GM10266 (cell line): ENCODE results near the gene GOLGA5.
A peak's percentile ranks its signal among the peaks of the same experiment; 100 is the strongest.
"Not testable (repeated sequence)": the region's sequence is repeated elsewhere in the genome, so short reads cannot be mapped to it uniquely, and the experiment has no call there.

Experiments
- DNase-seq: peaks from one replicate; pipeline ENCODE4 v3.0.0; 2012; ENCODE audit errors: extremely low spot score
- CTCF ChIP-seq: IDR thresholded peaks from 2 replicates; pipeline ENCODE4 v1.5.1; 2012; ENCODE audit warnings: mild to moderate bottlenecking, low read depth; ENCODE audit not compliant: control insufficient read depth, insufficient read depth; ENCODE audit errors: missing control alignments

Gene GOLGA5

GRCh38 chr14:92768795-92769194 is 25.3 kb upstream of the GOLGA5 start:
- no peak for DNase-seq
- TF ChIP-seq CTCF, result no peak

- no peak for TF ChIP-seq CTCF
- no peak for DNase-seq
Observed at GRCh38 chr14:92770484-92770883, 23.6 kb upstream of the GOLGA5 start.

DNA sequence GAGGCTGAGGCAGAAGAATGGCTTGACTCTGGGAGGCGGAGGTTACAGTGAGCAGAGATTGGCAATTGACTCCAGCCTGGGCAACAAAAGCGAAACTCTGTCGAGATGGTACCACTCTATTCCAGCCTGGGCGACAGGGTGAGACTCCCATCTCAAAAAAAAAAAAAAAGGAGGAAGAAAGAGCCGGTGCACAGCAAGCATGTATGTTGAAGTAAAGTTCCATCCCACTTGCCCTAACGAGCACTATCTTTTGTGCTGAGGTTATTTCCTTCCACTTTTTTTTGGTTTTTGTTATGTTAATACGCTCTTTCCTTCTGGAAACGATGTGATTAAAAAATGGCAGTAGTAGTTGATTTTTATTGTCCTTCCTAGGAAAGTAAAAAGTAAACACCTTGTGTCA is 19.5 kb upstream of the GOLGA5 start:
- no peak for TF ChIP-seq CTCF
- no peak for DNase-seq

- DNase-seq, result peak; percentile 37
Observed at GRCh38 chr14:92775292-92775691, 18.8 kb upstream of the GOLGA5 start.

DNA sequence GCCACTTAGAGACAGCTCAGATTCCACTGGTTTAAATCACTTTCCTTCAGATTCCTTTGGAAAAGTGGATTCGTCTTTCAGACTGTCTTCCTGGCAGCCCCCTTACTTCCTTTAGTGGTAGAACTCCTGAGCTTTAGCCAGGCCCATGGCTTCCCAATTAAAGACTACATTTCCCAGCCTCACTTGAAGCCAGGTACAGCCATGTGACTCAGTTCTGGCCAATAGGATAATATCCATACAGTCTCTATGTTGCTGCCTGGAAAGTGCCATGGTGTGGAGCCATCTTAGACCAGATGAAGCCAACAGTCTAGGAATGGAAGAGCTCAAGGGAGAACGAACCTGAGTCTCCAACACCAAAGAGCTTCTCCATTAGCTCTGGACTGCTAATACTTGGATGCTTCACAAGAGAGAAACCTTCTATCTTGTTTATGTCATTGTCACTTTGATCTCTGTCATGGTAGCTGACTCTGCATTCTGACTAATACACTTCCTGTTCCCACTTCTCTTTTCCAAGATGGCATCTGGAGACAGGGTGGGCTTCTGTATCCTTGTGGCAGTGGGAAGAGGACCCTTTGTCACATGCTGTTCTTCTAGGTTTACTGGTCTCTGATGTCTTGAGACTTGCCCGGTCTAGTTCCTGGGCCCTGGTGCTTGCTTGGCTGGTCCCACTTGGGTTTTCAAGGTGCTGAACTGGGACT is 15.1 kb upstream of the GOLGA5 start:
- not testable (repeated sequence) for DNase-seq

DNA sequence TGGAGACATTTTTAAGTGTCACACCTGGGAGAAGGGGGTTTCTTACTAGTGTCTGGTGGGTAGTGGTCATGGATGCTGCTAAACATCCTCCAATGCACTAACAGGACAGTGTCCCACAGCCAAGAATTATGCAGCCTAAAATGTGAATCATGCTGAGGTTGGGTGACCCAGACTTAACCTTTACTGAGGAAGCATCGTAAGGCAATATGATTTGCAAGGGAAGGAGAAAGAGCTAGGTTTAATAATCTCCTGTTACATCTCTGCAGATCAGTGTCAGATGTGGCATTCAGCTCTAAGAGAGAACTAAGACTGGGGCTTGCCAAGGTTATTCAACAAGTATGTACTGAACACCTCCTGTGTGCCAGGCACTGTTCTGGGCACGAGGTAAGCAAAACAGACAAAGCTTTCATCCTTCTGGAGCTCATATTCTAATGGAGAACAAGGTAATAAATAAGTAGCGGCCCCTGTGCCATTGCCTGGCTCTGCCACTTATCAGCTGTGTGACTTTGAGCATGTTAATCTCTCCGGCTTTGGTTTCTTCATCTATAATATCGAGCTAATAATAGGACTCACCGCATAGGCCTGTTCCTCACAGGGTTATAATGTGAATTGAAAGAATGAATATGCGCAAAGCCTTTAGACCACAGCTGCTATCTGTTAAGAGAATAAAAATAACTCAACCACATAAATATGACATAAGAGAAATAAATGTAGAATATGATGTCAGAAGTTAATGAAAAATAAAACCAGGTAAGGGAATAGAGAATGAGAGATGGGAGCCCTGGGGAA is 13.5 kb upstream of the GOLGA5 start:
- DNase-seq, result no peak
- TF ChIP-seq CTCF, result no peak

DNA sequence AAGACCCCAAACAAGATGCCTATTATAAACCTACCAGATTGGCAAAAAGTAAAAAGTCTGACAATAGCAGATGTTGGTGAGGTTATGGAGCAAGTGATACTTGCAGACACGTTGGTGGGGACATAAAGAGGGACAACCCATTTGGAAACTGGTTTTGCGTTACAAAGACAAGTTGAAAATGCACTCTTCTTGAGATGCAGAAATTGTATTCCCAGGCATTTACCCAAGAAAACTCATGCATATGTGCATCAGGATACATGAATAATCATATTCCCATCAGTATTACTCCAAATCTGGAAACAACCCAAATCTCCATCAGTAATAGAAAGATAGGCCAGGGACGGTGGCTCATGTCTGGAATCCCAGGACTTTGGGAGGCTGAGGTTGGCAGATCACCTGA is 12.8 kb upstream of the GOLGA5 start:
- TF ChIP-seq CTCF, result no peak
- DNase-seq, result no peak

DNA sequence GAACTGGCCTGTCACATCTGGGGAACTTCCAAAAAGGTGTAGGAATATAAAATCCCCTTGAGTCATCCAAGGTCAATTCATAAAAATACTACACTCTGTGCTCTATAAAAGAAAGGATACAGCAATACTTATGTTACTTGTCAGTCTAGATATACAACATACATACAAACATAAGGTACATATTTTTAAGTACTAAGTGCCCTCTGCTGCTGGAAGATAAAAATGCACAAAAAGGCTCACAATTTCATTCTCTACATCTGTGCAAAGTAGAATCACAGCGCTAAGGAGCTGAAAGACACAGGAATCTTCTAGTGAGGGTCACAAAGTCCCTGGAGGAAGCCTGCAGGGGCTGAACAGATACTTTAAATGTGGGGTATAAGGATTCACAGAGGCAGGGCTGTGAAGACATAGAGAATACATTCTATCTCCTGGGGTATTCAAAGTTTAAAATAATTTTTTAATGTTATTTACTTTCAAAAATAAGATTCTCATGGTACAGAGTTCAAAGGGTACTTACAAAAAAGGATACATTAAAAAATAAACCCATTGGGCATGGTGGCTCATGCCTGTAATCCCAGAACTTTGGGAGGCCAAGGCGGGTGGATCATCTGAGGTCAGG is 10.2 kb upstream of the GOLGA5 start:
- DNase-seq, result peak; percentile 47
- peak; percentile 69 for TF ChIP-seq CTCF
